ENCODE data around the gene TP63. TPM values are rescaled to one million over a fixed set of nuclear protein-coding genes. Genes with fewer than 3 reads are reported as not detected.

Gene TP63
- total RNA-seq, 1 experiment from 2014 or later: not detected

DNA sequence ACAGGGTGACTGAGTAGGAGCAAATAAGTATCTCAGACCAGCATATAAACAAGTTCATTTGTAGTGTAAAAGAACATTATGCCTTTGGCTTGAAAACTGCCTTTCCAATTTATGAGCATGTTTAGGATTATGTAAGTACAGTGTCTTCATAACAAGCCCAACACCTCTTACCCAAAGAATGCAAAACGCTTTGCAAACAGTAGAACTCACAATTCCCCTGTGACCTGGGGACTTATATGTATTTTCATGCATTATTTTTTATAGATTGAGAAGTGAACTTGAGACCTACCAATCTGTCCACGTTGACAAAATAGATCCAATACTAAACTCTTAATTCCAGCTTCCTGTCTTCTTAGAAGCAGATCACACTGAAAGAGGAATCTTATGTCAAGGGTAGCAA, 202.1 kb downstream of the TP63 start:
- DNase-seq: no peak
- no peak overlapping the region for H2BK20ac ChIP-seq (ENCODE audit: low read depth, low read length, poor library complexity, severe bottlenecking)
- no peak overlapping the region for H3K4me2 ChIP-seq (ENCODE audit: insufficient read depth, insufficient read length, low read length)
- H2AFZ ChIP-seq (ENCODE audit: low read length): no peak overlapping the region
- H3K27me3 ChIP-seq (ENCODE audit: insufficient read depth, low read length): no peaks in the 10 kb centered on the region
- no peaks in the 10 kb centered on the region for H3K27me3 Mint-ChIP-seq (ENCODE audit: low read depth)
- no peak overlapping the region for H3T11ph ChIP-seq (ENCODE audit: low read length)
- H3K9ac ChIP-seq (ENCODE audit: extremely low read depth, insufficient read length, low read length): no peak overlapping the region
- H3K23me2 ChIP-seq (ENCODE audit: insufficient read length, low read depth, low read length, poor library complexity, severe bottlenecking): no peaks in the 10 kb centered on the region
- H3K79me2 ChIP-seq (ENCODE audit: insufficient read depth, low read length): no peaks in the 10 kb centered on the region
- no peak overlapping the region for H3K4me3 Mint-ChIP-seq
- WGBS (ENCODE audit: extremely low coverage, insufficient read length, low lambda C conversion rate): no CpG with 5 or more reads among the region's 2 CpGs
- H3K4ac ChIP-seq (ENCODE audit: low read depth, low read length): no peak overlapping the region
- no peaks in the 10 kb centered on the region for H3K4me1 ChIP-seq (ENCODE audit: insufficient read depth, low read length)
- no peak overlapping the region for H2BK12ac ChIP-seq (ENCODE audit: insufficient read length, low read depth, low read length)
- H3K56ac ChIP-seq (ENCODE audit: insufficient read length, low read depth, low read length): no peak overlapping the region
- H4K5ac ChIP-seq (ENCODE audit: insufficient read length, low read depth, low read length): no peak overlapping the region
- no peak overlapping the region for H3K14ac ChIP-seq (ENCODE audit: insufficient read depth, low read length)
- H3K79me1 ChIP-seq (ENCODE audit: insufficient read depth, low read depth, low read length, poor library complexity, severe bottlenecking): no peaks in the 10 kb centered on the region
- TF ChIP-seq, protein P1, sequence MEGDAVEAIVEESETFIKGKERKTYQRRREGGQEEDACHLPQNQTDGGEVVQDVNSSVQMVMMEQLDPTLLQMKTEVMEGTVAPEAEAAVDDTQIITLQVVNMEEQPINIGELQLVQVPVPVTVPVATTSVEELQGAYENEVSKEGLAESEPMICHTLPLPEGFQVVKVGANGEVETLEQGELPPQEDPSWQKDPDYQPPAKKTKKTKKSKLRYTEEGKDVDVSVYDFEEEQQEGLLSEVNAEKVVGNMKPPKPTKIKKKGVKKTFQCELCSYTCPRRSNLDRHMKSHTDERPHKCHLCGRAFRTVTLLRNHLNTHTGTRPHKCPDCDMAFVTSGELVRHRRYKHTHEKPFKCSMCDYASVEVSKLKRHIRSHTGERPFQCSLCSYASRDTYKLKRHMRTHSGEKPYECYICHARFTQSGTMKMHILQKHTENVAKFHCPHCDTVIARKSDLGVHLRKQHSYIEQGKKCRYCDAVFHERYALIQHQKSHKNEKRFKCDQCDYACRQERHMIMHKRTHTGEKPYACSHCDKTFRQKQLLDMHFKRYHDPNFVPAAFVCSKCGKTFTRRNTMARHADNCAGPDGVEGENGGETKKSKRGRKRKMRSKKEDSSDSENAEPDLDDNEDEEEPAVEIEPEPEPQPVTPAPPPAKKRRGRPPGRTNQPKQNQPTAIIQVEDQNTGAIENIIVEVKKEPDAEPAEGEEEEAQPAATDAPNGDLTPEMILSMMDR (conservative IDR thresholded peaks at IDR 0.05): no peak
- H3K27ac ChIP-seq (ENCODE audit: insufficient read length, low read depth, low read length): no peak overlapping the region
- no peaks in the 10 kb centered on the region for H4K20me1 ChIP-seq (ENCODE audit: control insufficient read depth, insufficient read depth, insufficient read length)
- no peak overlapping the region for H2BK15ac ChIP-seq (ENCODE audit: low read depth, low read length)
- no peak overlapping the region for H2BK120ac ChIP-seq (ENCODE audit: low read depth, low read length, poor library complexity, severe bottlenecking)
- no peaks in the 10 kb centered on the region for H3K4me1 Mint-ChIP-seq
- H4K8ac ChIP-seq (replicated peaks; ENCODE audit: insufficient read length, low read depth, low read length): no peak overlapping the region
- no peak overlapping the region for H3K18ac ChIP-seq (ENCODE audit: insufficient read length, low read depth, low read length)
- H3K9me3 ChIP-seq (ENCODE audit: control insufficient read depth, low read depth, low read length): no peaks in the 10 kb centered on the region
- H3K27ac Mint-ChIP-seq: no peak overlapping the region
- H2AK5ac ChIP-seq (ENCODE audit: insufficient read length, low read length): no peak overlapping the region
- H3K36me3 Mint-ChIP-seq (ENCODE audit: insufficient read depth in 1 of 3, low read depth in 3 of 3): no peaks in the 10 kb centered on the region
- H3K9me3 Mint-ChIP-seq: no peaks in the 10 kb centered on the region
- no peak overlapping the region for H3K23ac ChIP-seq (ENCODE audit: insufficient read length, low read depth, low read length)
- H4K91ac ChIP-seq (ENCODE audit: insufficient read length, low read depth, low read length): no peak overlapping the region
- no peak overlapping the region for H2BK5ac ChIP-seq (ENCODE audit: insufficient read length, low read length)

Data from H9 (cell line).